22Rv1 (cell line): ENCODE data around the gene RTKN.

ENCODE experiments used
- CTCF ChIP-seq: fragments of 450-650 bp; IDR thresholded peaks from 2 replicates; pipeline ENCODE4 v1.5.1; 2017; ENCODE audit warnings: mild to moderate bottlenecking
- ZFX ChIP-seq: fragments of 450-650 bp; IDR thresholded peaks from 2 replicates; pipeline ENCODE4 v1.6.1; 2017; ENCODE audit warnings: antibody characterized with exemption, borderline replicate concordance

DNA sequence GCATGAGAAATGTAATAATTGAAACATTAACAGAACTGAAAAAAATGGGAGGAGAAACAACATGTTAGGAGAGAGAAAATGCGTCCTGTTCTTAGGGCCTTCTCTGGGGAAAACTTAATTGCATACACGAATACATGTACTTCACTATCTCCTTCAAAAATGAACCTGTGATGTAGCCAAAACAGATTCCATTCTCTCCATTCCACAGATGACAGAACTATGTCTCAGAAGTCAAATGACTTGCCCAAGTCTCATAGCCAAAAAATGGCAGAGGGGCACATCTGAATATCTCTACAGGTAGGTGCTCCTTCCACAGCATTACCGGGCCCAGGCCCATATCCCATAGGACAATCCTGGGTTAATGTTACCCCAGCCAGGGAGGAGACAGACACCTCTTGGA is 57.7 kb downstream of the RTKN start:
- no peak for TF ChIP-seq CTCF
- no peak for TF ChIP-seq ZFX
